HG03354 (cell line): Measurements from ENCODE around the gene DNAJA1.
"Not testable (repeated sequence)": the region's sequence is repeated elsewhere in the genome, so short reads cannot be mapped to it uniquely, and the experiment has no call there.

Experiments used
- ATAC-seq: cut with Tn5 transposase; IDR thresholded peaks from one replicate; pipeline ENCODE4 v1.9.1; 2021; ENCODE audit warnings: mild to moderate bottlenecking; ENCODE audit not compliant: unreplicated experiment, poor library complexity, severe bottlenecking

DNAJA1 gene

GRCh38 chr9:33024966-33025571 lies at the start of gene DNAJA1:
Gene DNAJA1, plus strand, starts transcription at chr9:33025273. Its CDS starts 1,212 bp downstream, at chr9:33026485.
- peak; percentile 93 for ATAC-seq

DNA sequence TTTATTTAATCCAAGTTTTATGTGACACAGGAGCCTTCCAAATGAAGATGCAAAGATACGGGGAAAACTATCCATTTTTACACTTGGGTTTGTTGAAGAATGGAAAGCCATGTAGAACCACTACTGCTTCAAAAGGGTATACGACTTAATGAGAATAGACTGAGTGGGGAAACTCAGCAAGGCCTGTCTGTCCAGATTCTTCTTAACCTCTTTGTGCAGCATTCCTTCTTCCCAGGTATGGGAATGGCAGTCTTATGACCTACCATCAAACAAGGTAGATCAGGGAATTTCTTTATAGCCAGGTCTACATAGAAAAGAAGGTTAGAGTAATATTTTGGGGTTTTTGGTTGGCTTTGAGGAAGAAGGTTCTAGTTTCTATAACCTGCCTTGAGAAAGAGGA lies 47.0 kb upstream of the DNAJA1 start:
- ATAC-seq = no peak

- ATAC-seq = no peak
These were observed 38.1 kb upstream of the DNAJA1 start for GRCh38 chr9:32986971-32987370.

GRCh38 chr9:32989660-32990059 lies 35.4 kb upstream of the DNAJA1 start:
- ATAC-seq = no peak

DNA sequence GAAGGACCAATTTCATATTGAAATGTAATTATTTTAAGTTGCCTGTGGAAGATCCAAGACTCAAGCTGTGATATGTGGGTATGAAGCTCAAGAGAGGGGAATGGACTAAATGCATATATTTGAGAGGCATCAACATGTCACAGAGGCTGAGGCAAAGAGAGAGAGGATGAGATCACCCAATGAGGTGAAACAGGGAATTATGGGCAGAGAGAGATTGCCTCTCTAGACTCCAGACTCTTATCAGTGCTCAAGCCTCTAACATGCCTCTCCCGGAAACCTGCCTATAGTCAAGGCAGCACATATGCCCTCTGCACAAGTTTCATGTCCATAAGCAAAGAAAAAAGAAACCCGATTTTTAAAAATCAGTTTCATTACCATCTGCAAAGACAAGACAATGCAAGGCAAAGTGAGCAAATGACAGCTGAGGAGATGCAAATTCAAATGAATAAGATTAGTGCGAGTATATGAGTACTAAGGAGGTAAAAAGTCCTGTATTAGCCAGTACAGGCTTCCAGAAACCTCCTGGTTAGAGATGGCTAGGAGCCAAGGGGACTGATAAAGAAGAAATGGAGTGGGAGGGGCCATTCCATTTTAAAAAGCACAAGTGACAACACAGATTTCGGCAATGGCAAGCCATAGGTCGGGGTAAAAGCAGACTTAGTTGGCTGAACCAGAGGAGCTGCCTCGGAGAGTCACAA lies 33.0 kb upstream of the DNAJA1 start:
- ATAC-seq = no peak

DNA sequence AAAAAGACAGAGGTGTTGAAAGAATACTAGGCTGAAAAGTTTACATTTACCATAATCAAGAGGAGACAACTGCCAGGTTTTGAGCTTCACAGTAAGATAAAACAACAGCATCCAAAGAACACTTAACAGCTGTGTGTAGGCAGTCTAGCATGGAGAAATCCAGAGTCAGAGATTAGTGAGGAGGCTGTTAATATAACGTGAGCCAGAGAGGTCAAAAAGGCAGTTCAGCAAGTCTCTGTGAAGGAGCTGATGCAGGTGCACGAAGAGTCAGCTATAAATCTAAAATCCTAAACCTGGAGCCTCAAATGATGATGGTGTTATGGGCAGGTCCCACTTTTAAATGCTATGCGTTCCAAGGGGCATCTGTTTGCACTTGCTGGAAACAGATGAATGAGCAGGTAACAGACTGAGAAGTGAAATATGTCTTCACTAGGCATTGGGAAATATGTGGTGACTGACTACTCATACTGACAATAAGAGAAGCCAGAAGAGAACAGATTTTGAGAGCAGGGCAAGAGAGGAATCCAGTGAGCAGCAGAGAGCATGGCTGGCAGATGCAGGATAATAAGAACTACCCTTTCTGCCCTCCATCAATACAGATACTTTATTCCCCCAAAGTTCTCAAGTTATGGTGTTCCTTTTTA lies 32.4 kb upstream of the DNAJA1 start:
- no peak for ATAC-seq

DNA sequence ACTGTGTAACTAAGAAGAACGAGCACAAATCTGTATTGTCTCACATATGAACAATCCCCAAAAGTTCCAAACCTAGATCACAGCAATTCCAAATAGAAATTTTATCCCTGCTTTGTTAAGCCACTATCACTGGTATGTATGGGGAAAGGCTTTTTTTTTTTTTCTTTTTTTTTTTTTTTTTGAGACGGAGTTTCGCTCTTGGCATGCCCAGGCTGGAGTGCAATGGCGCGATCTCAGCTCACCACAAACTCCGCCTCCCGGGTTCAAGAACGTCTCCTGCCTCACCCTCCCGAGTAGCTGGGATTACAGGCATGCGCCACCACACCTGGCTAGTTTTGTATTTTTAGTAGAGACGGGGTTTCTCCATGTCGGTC lies 24.4 kb upstream of the DNAJA1 start:
- ATAC-seq = peak; percentile 5

- not testable (repeated sequence) for ATAC-seq
These were observed 19.7 kb upstream of the DNAJA1 start for GRCh38 chr9:33005335-33005734.

- no peak for ATAC-seq
These were observed 17.3 kb upstream of the DNAJA1 start for GRCh38 chr9:33007755-33008154.

DNA sequence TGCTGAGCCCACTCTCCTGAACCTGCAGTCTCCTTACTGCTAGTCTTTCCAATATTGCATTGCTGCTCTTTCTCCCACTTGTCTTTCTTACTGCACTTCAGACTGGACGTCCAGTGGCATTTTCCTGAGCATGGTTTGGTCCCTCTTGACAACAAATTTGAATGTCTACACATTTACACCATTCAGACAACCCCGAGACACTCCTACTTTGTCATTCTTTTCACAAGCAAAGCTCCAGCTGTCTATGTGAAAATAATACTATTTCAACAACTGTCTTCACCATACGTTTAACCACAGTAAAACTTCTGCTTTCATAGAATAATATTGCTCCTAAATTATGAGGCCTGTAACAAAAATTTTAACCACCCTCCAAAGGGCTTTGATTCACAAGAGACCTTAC lies 13.2 kb upstream of the DNAJA1 start:
- ATAC-seq = no peak

GRCh38 chr9:33012328-33013069 lies 12.6 kb upstream of the DNAJA1 start:
- ATAC-seq = no peak

GRCh38 chr9:33013962-33014664 lies 11.0 kb upstream of the DNAJA1 start:
- ATAC-seq = no peak

DNA sequence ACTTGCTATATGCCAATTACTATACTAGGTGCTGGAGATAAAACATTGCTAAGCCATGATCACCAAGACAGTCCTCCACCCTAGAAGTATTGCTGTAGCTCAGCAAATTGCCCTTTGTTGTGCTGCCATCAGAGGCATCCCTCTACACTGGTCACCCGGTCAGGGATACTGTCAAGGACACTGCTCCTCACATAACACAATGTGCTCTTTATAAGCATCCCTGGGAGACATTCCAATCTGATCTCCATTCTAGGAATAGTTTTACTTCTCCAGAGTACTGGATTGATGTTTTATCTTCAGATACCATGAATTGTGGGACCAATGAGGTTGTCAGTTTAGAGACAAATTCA lies 10.4 kb upstream of the DNAJA1 start:
- ATAC-seq = no peak

- peak; percentile 53 for ATAC-seq
These were observed 7.6 kb upstream of the DNAJA1 start for GRCh38 chr9:33017283-33018041.

DNA sequence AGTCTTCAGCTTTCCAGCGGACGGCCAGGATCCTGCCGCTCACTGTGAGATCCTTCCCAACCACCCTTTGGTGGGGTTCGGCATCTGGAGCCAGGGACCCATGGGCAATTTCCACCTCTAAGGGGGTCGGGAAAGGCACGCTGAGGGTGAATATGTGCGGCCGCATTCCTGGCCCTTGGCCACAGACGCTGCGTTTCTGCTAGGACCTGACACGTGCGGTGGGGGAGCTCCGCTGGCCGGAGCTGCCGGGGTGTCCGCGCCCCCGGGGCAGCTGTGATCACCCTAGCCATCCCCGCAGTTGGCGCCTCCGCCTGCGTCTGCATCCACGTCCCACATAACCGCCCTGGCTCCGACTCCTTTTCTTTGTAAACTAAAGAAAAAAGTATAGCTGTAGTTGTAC lies 5.3 kb upstream of the DNAJA1 start:
- no peak for ATAC-seq

DNA sequence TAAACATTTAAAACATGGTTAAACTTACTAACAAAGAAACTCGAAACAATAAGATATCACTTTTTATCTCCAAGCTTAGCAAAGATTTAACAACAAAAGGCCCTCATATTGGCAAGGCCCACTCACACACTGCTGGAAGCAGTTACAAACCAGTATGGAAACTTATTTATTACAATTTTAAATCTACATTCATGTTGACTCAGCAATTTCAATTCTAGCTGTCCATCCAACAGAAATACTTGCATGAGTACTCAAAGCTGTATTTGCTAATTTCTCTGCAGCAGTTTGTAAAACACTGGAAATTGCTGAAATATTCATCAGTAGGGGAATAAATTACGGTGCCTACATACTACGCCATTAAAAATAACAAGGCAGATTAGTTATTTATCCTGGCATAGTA lies 2.8 kb upstream of the DNAJA1 start:
- ATAC-seq = no peak

GRCh38 chr9:33022755-33023154 lies 2.3 kb upstream of the DNAJA1 start:
- ATAC-seq = no peak

- ATAC-seq = no peak
These were observed 1.4 kb upstream of the DNAJA1 start for GRCh38 chr9:33023661-33024060.
